Heart left ventricle (tissue), 16 donors: ENCODE results near the gene LRRC43. TPM values are rescaled to one million over a fixed set of nuclear protein-coding genes. Genes with fewer than 3 reads are reported as not detected.

Experiments
- ATAC-seq, 4 donors: fragments of 200-7000 bp; cut with Tn5 transposase; one replicate each; pipeline ENCODE4 v1.9.1; 2020 to 2022; ENCODE audit warnings: moderate library complexity in 4 of 4, mild to moderate bottlenecking in 3 of 4, moderate number of reproducible peaks in 1 of 4
- DNase-seq, 5 donors: peaks; one replicate each; pipeline ENCODE4 v3.0.0-alpha.2; 2020
- H3K27ac ChIP-seq, 12 donors: fragments of 200-600 bp; sonication (generic) in 4 of 12; one replicate each; pipeline versions ENCODE4 v1.5.0 to v1.8.0; 2016 to 2022; ENCODE audit warnings: mild to moderate bottlenecking in 2 of 12
- H3K27me3 ChIP-seq, 9 donors: fragments of 200-600 bp; sonication (generic) in 2 of 9; one replicate each; pipeline versions ENCODE4 v1.5.1 to v1.8.0; 2016 to 2022; ENCODE audit warnings: mild to moderate bottlenecking in 3 of 9
- H3K36me3 ChIP-seq, 9 donors: fragments of 200-600 bp; sonication (generic) in 2 of 9; one replicate each; pipeline versions ENCODE4 v1.5.0 to v1.8.0; 2018 to 2022; ENCODE audit warnings: mild to moderate bottlenecking in 2 of 9
- H3K4me1 ChIP-seq, 12 donors: fragments of 200-600 bp; sonication (generic) in 4 of 12; one replicate each; pipeline versions ENCODE4 v1.5.0 to v1.8.0; 2016 to 2022; ENCODE audit warnings: mild to moderate bottlenecking in 3 of 12
- H3K4me3 ChIP-seq, 12 donors: fragments of 200-600 bp; sonication (generic) in 4 of 12; one replicate each; pipeline versions ENCODE4 v1.5.0 to v1.8.0; 2017 to 2022; ENCODE audit warnings: mild to moderate bottlenecking in 9 of 12, moderate library complexity in 4 of 12
- H3K9me3 ChIP-seq, 12 donors: fragments of 200-600 bp; sonication (generic) in 4 of 12; one replicate each; pipeline versions ENCODE4 v1.5.0 to v1.8.0; 2016 to 2022; ENCODE audit warnings: mild to moderate bottlenecking in 1 of 12
- CTCF ChIP-seq, 12 donors: fragments of 200-600 bp; sonication (generic) in 4 of 12; IDR thresholded peaks; one replicate each; pipeline versions ENCODE4 v1.5.0 to v1.8.0; 2018 to 2022; ENCODE audit warnings: antibody characterized with exemption in 12 of 12, mild to moderate bottlenecking in 5 of 12
- POLR2A ChIP-seq, 2 donors: fragments of 450-650 bp; IDR thresholded peaks; one replicate each; pipeline ENCODE4 v1.6.1; 2017; ENCODE audit warnings: antibody characterized with exemption in 2 of 2, mild to moderate bottlenecking in 2 of 2, moderate library complexity in 2 of 2
- WGBS, 4 donors: extraction: QIAGEN DNeasy Blood & Tissue Kit in 2 of 4; methylation state at CpG; one replicate each; pipeline versions ENCODE4 v1.1.5 to v1.1.7; 2013 to 2018; 5-methylcytosine and 5-hydroxymethylcytosine counted together
- intact Hi-C, 10 donors: fragments of 100-400 bp; cut with DNase I; formaldehyde crosslinking; loops; one replicate each; pipeline versions ENCODE4 v1.11.1 to v1.14.2; 2022
- polyA plus RNA-seq, 2 donors: library from polyadenylated mRNA; stranded (reverse); fragments of 200-250 nt; gene quantifications; one replicate each; pipeline ENCODE4 v1.2.3, GENCODE V29; 2013
- total RNA-seq, 9 donors: library from RNA; depleted of rRNA in 2 of 9; stranded (reverse); fragments of >200 nt in 2 of 9; fragmentation: NEBNext Ultra II Directional in 3 of 9; extraction: Animal tissue kit (Norgen Biotek cat#: 25700) in 3 of 9; gene quantifications; one replicate each; pipeline versions ENCODE4 v1.1.0 to v1.2.4, GENCODE V29; 2016 to 2023
- donor health status: ischemic (EF 13 %, LVEDD 7.1; RV severe dilation, severe dysfunction).
- donor health status: healthy with polysubstance abuse.
- donor health status: DM: no; HTN: yes; CAD: no.
- donor health status: DM: no; HTN: no; CAD: no.
- donor health status: ischemic (EF 25% LVEDD 6.9; RV normal size, moderate dysfunction).
- donor health status: ischemic (EF 25% LVEDD 5.7; RV mildly dilated, moderate dysfunction).
- donor health status: healthy.
- donor health status: DM: yes; HTN: yes; CAD: no.
- donor health status: ischemic (EF 35%, LVEDD 5.7; RV mildly dilated, moderate dysfunction).
- donor health status: nonischemic (EF 11% LVEDD 7.7; RV severe dilation, severe dysfunction).
- donor health status: DM: yes; HTN: yes; CAD: no.
- donor health status: PGD.
- donor health status: ischemic (EF 29% LVEDD 5.4; RV normal size, mild dysfunction).
- donor health status: nonischemic (EF 23%, LVEDD 6.1; RV moderate dilation, normal function).

Gene LRRC43
- total and polyA plus RNA-seq, 11 donors, result 0.15 to 1.9 (median 0.83) TPM; not detected in 1

DNA sequence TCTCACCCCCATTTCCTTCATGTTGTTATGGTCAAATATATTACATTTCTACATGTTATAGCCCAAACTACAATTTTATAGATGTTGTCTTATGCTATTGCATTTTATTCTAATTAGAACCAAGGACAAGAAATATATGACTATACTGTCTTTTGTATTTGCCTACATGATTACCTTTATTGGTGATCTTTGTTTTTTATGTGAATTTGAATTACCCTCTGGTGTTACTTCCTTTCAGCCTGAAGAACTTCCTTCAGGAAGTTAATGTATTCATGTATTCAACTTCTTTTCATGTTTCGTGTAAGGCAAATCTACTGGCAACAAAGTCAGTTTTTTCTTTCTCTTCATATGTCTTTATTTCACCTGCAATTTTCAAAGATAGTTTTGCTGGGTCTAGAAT is 11.9 kb downstream of the LRRC43 start:
- intact Hi-C loops, result loop anchor here in 4 of 10 donors (5.0 to 10.0 kb wide), 4 partner anchors 60 to 143 kb away; no protein-coding TSS in a partner anchor
- Histone ChIP-seq H3K4me3 (no peak overlapping the region), H3K4me1 (no peaks in the 10 kb centered on the region), H3K27me3 (peaks cover 0 to 14% (median 3%) of the 10 kb centered on the region in 9 donors), H3K9me3 (peaks cover 0 to 5% (median 0%) of the 10 kb centered on the region in 12 donors), H3K36me3 (no peaks in the 10 kb centered on the region), H3K27ac (no peak overlapping the region)
- no peak for DNase-seq
- ATAC-seq, result no peak
- 59 to 70% (median 67%) methylated on average over 1 of the region's 1 CpG for WGBS, 4 donors
- no peak for TF ChIP-seq CTCF (IDR thresholded peaks at IDR 0.05)
- no peak for TF ChIP-seq POLR2A (IDR thresholded peaks at IDR 0.05)

GRCh38 chr12:122195405-122195804 is 12.5 kb downstream of the LRRC43 start:
- WGBS, 4 donors, result 89 to 94% (median 92%) methylated on average over 4 of the region's 4 CpGs
- no peak for DNase-seq
- Histone ChIP-seq H3K9me3 (peaks cover 0 to 5% (median 0%) of the 10 kb centered on the region in 12 donors), H3K27ac (no peak overlapping the region), H3K36me3 (no peaks in the 10 kb centered on the region), H3K4me3 (no peak overlapping the region), H3K4me1 (no peaks in the 10 kb centered on the region), H3K27me3 (peaks cover 0 to 20% (median 7%) of the 10 kb centered on the region in 9 donors)
- no peak for TF ChIP-seq POLR2A (IDR thresholded peaks at IDR 0.05)
- intact Hi-C loops, result loop anchor here in 3 of 10 donors (10.0 kb wide), 2 partner anchors 61 to 141 kb away; no protein-coding TSS in a partner anchor
- no peak for ATAC-seq

- no peak for TF ChIP-seq CTCF (IDR thresholded peaks at IDR 0.05)
- TF ChIP-seq POLR2A (IDR thresholded peaks at IDR 0.05), result no peak
- H3K27ac ChIP-seq, result no peak overlapping the region
- no peak for DNase-seq
- no peaks in the 10 kb centered on the region for H3K36me3 ChIP-seq
- no peak for ATAC-seq
- H3K4me3 ChIP-seq, result no peak overlapping the region
- intact Hi-C loops, result loop anchor here in 3 of 10 donors (10.0 kb wide), 2 partner anchors 63 to 143 kb away; no protein-coding TSS in a partner anchor
- peaks cover 0 to under 1% (median 0%) of the 10 kb centered on the region in 12 donors for H3K4me1 ChIP-seq
- 30 to 35% (median 32%) methylated on average over 1 of the region's 1 CpG for whole genome bisulfite sequencing, 4 donors
- peaks cover 0 to 5% (median 0%) of the 10 kb centered on the region in 12 donors for H3K9me3 ChIP-seq
- peaks cover 8 to 42% (median 24%) of the 10 kb centered on the region in 9 donors for H3K27me3 ChIP-seq
Measured at GRCh38 chr12:122197612-122197966, 14.7 kb downstream of the LRRC43 start.

- peaks cover 0 to 20% (median 11%) of the 10 kb centered on the region in 12 donors for H3K4me1 ChIP-seq
- H3K27ac ChIP-seq, result no peak overlapping the region
- H3K36me3 ChIP-seq, result no peaks in the 10 kb centered on the region
- WGBS, 4 donors, result 87 to 90% (median 90%) methylated on average over 23 to 29 of the region's 29 CpGs
- H3K9me3 ChIP-seq, result peaks cover 0 to 5% (median 0%) of the 10 kb centered on the region in 12 donors
- H3K4me3 ChIP-seq, result no peak overlapping the region
- ATAC-seq, result no peak
- no peak for DNase-seq
- no peak for TF ChIP-seq POLR2A (IDR thresholded peaks at IDR 0.05)
- no peak for TF ChIP-seq CTCF (IDR thresholded peaks at IDR 0.05)
- H3K27me3 ChIP-seq, result peaks cover 19 to 62% (median 42%) of the 10 kb centered on the region in 9 donors
- intact Hi-C loops, result loop anchor here in 4 of 10 donors (10.0 kb wide), 3 partner anchors 65 to 285 kb away; partner anchors contain the start of gene CFAP251 (in 1 of the 4)
Measured at GRCh38 chr12:122199484-122200355, 16.8 kb downstream of the LRRC43 start.
